HCEC 1CT (cell line): ENCODE measurements around the gene FAU.
A peak's percentile ranks its signal among the peaks of the same experiment; 100 is the strongest.
"Not testable (repeated sequence)": the region's sequence is repeated elsewhere in the genome, so short reads cannot be mapped to it uniquely, and the experiment has no call there.

Source experiments
- DNase-seq: peaks from one replicate; pipeline ENCODE4 v3.0.0-alpha.2; 2017

FAU gene

DNA sequence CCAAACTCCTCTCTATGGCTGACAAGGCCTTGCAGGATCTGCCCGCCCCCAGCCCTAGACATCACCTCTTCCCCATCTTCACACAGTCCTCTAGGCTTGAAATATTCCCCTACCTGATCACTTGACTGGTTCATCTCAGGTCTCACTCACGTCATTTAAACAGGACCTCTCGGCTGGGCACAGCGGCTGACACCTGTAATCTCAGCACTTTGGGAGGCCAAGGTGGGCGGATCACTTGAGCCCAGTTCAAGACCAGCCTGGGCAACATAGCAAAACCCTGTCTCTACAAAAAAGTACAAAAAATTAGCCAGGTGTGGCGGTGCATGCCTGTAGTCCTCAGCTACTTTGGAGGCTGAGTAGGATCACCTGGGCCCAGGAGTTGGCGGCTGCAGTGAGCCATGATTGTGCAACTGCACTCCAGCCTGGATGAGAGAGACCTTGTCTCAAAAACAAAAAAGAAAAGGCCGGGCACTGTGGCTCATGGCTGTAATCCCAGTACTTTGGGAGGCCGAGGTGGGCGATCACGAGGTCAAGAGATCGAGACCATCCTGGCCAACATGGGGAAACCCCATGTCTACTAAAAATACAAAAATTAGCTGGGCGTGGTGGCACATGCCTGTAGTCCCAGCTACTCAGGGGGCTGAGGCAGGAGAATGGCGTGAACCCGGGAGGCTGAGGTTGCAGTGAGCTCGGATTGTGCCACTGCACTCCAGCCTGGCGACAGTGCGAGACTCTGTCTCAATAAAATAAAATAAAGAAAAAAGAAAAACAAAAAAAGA, 2.9 kb downstream of the FAU start:
- DNase-seq = not testable (repeated sequence)

DNA sequence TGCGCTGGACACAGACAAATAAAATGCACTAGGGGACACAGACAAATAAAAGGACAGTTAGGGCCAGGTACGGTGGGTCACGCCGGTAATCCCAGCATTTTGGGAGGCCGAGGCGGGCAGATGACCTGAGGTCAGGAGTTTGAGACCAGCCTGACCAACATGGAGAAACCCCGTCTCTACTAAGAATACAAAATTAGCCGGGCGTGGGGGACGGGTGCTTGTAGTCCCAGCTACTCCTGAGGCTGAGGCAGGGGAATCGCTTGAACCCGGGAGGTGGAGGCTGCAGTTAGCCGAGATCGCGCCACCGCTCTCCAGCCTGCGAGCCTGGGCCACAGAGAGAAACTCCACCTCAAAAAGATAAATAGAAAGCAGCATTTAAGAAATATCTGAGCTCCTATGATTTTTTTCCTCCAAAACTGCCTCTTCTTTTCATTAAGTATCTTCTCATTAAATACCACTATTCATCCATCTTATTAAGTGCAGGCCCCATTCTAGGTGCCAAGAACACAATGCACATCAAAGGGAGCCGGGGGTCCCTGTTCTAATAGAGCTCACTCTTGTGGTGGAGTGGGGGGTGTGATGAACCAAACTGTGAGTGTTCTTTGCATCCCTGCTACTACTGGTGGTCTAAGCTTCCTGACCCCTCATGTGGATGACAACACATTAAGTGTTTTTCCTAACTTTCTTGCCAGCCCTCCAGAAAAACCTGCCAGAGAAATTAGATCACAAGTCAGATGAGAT, 3.7 kb downstream of the FAU start:
- DNase-seq = no peak

DNA sequence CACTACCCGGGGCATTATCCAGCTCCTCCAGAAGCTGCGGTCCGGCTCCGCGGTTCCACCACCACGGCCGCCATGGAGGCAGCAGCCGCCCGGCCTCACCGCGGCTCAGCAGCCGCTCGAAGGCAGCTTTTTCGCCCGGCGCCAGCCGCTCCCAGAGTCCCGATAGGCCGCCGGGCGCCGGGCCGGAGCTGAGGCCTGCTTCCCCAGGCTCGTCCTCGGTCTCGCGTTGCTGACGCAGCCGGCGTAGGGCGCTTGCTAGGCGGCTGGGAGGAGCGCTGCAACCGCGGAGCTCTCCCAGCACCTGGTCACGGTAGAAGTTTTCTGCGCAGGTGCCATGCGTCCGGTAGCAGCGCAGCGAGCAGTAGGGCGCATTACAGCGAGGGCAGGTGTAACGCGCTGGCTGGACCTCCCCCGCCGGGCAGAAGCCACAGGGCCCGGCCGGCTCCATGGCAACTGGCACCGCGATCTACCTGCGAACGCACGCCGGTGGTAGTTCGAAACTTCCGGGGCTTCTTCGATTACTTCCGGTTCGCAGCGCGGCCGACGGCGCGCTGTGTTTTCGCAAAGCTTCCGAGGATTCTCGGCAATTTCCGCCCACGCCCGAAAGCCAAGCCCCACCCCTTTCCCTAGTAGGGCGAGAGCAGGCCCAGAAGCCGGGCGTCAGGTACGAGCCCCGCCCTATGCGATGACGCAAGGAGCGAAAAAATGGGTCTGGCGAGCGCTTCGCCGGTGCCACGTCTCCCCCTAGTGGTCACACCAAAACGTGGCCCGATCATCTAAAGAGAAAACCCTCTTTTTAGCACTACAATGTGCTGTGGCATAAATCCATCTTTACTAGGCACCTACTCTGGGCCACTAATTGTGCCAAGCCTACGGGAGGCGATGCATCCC, 4.5 kb downstream of the FAU start, which contains the start of gene ZNHIT2:
TSS of gene ZNHIT2 (minus strand) at position 496 of the 891 bp plus-strand sequence. CDS start at position 448, 48 bp downstream.
- peak; percentile 97 for DNase-seq

DNA sequence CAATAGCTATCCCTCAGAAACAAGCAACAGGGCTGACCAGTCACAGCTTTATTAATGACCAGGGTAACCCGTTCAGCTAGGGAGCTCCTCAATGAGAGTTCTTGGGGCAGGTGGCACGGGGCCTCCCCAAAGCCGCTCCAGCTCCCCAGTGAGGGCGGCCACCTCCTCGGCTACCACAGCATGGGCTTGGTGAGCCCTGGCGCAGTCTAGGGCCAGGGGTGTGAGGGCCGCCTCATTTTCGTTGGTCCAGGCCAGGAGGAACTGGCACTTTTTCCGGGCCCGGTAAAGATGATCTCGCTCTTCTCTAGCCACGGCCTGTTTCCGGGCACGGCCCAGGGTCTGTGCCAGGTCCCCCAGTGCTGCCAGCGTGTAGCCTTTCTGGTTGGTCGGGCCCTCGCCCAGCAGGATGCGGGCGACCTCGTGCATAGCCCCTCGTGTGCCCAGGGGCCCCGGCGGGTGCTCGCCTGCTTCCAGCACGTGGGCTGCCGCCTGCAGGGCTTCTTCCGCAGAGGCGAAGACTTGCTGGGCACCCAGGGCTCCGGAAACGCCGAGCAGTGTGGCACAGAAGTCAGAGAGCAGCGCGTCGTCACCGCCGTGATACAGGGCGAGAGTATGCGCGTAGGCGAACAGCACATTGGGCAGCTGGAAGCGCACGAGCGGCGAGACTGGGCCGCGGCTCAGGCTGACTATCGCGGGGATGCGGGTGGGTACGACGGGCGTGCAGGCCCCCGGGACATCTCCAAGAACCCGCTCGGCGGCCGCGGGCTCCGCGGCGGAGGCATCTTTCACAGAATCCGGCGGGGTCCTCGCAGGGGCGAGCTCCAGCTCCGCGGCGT, 5.3 kb downstream of the FAU start:
- DNase-seq = peak; percentile 8

DNA sequence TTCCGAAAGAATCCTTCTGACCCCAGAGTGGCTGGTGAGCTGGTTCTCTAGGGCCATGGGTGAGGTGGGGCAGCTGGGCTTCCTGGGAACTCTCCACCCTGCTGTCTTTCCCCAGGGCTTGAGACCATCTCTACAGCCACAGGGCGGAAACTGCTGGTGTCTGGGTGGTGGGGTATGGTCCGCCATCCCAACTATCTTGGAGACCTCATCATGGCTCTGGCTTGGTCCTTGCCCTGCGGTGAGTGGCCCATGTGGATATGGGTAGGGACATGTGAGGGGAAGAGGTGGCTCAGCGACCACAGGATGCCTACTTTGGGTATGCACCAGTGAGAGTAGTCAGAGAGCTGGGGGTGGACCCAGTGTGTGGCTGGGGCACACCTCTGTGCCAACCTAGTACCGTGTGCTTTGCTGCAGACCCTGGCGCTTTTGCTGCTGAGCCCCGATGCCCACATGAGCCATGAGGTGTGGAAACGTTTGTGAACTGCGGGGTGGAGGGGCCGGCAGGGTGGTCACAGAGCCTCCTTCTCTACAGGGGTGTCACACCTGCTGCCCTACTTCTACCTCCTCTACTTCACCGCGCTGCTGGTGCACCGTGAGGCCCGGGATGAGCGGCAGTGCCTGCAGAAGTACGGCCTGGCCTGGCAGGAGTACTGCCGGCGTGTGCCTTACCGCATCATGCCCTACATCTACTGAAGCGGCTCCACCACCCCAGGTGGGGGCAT, 6.4 kb downstream of the FAU start:
- no peak for DNase-seq

DNA sequence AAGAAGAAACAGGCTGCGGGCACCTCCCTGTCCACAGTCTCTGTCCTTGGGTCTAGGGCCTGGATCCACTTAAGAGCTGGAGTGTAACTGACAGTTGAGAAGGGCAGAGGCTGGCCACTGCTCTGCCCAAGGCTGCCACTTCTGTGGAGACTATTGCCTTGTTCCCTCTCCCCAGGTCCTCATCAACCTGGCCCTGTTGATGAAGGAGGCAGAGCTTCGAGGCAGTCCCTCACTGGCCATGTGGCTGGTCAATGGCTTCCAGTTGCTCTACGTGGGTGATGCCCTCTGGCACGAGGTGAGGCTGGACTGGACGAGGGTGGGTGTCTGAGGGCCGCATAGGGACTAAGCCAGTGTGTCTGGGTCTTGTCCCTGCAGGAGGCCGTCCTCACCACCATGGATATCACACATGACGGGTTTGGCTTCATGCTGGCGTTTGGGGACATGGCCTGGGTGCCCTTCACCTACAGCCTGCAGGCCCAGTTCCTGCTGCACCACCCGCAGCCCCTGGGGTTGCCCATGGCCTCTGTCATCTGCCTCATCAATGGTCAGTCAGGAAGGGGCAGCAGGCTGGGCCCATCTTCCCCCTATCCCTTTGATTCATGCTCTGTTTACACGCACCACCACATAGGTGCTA, 7.3 kb downstream of the FAU start:
- DNase-seq = no peak

DNA sequence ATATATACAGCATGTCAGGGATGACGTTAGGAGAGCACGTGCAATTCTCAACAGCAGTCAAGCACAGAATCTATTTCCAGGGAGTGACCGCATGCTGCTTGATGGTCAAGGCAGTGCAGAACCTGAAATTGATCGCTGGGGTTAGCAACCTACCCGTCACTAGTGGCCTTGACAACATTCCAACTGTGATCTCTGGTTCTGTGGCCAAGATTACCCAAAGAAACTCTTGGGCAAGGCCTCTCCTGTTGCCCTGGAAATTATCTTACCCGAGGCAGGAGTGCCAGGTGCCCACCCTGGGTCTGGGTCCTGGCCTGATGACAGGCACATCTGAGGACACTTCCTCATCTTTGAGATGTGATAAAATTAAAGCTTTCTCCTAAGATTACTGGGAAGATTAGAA, 8.1 kb downstream of the FAU start:
- DNase-seq = no peak

DNA sequence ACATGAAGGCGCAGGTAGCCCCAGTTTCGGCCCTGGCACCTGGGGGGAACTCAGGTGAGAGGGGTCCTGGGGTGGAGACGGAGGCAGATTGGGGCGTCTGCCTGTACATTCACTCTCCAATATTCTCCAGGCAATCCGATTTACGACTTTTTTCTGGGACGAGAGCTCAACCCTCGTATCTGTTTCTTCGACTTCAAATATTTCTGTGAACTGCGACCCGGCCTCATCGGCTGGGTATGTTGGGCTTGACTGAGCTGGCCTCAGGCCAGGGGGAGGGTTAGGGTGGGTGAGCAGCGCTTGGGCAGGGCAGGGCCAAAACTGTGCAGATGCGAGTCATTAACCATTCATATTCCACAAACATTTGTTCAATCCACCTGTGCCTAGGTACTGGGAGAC, 8.6 kb downstream of the FAU start:
- DNase-seq = no peak

DNA sequence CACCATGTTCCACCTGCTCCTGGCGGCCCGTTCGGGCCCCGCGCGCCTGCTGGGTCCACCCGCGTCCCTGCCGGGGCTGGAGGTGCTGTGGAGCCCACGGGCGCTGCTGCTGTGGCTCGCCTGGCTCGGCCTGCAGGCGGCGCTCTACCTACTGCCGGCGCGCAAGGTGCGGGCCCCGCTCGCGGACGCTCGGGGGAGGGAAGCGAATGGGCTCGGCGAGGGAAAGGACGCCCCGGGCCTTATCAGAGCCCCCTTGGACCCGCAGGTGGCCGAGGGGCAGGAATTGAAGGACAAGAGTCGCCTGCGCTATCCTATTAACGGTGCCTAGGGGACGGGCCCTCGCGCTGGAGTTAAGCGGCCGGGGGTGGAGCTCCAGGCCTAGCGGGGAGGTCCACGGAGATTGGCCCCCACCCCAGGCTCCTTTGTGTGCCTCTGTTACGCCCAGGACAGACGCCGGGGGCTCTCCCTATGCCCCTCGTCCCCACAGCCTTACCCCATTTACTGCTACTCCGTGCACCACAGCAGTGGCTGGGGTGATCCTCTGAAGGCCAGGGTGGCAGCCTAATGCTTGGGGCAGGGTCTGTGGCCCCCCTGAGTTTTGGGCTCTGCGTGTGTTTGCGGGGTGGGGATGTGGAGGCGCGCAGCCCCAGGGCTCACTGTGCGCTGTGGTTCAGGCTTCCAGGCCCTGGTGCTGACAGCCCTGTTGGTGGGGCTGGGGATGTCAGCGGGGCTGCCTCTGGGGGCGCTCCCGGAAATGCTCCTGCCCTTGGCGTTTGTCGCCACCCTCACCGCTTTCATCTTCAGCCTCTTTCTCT, 9.2 kb downstream of the FAU start:
- peak; percentile 23 for DNase-seq

DNA sequence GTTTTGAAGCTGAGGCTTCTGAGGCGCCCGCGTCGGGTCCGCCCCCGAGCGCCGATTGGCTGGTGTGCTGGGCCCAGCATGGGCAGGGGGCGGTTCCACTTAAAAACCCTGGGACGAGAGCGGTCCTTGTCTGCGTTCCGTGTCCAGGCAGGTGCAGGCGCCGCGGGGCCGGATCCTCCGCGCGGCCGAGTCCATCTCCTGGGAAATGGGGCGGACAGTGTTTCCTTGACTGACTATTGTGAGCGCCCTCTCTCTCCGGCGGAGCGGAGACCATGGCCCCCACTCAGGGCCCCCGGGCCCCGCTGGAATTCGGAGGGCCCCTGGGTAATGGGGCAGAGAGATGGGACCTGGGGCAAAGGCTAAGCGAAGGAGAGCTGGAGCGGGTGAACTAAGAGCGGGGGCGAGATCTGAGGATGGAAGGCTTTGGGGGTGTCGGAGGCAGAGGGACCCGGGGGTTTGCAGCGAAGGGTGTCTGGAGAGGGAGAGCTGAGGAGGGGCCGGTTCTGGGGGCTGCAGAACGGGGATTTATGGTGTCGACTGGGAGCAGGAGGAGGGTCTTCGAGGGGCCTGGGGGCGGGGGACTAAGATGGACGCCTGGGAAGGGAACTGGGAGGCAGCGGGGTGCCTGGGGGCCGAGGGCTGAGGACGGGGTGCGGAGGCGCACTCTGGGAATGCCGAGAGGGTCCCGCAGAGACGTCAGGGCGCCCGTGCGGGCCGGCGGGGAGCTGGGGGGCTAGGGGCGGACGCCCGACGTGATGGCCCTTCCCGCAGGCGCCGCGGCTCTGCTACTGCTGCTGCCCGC, 10.0 kb downstream of the FAU start, which contains the start of gene TM7SF2:
TSS of gene TM7SF2 (plus strand) at position 129 of the 802 bp plus-strand sequence. CDS start at position 273, 144 bp downstream.
- DNase-seq = peak; percentile 77

DNA sequence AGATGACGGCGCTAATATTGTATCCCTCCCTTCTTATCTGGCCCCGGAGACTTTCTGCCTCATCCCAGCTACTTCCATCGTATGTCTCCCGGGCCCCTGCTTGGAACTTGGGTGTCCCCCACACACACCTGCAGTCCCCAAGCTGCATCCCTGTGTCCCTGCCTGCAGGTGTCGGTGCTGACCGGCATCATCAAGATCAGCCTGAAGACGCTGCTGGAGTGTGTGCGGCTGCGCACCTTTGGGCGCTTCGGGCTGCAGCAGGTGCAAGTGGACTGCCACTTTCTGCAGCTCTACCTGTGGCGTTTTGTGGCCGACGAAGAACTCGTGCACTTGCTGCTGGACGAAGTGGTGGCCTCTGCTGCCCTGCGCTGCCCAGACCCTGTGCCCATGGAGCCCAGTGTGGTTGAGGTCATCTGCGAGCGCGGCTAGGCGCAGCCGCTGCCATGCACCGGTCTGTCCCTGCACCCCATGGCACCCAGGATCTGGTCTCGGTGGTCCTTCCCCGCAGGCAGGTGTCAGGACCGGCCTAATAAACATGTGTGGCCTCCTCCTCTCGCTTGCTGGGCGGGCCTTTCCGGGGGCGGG, 10.7 kb downstream of the FAU start:
- no peak for DNase-seq

DNA sequence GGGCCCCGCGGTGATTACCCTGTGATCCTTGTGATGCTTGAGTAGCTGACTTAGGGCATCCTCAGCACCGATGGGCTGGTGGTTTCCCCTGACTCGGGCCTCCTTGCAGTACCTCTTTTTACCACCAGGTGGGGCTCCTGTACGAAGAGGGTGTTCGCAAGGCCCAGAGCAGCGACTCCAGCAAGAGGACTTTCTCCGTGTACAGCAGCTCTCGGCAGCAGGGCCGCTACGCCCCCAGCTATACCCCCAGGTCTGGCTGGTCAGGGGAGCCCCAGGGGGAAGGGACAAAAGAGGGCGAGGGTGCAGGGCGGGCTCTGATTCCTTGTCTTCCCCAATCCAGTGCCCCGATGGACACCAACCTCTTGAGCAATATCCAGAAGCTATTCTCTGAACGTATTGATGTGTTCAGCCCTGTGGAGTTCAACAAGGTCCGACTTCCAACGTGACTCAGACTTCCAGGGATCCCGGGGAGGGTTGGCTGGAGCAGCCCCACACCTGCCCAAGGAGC, 11.5 kb downstream of the FAU start:
- peak; percentile 69 for DNase-seq

DNA sequence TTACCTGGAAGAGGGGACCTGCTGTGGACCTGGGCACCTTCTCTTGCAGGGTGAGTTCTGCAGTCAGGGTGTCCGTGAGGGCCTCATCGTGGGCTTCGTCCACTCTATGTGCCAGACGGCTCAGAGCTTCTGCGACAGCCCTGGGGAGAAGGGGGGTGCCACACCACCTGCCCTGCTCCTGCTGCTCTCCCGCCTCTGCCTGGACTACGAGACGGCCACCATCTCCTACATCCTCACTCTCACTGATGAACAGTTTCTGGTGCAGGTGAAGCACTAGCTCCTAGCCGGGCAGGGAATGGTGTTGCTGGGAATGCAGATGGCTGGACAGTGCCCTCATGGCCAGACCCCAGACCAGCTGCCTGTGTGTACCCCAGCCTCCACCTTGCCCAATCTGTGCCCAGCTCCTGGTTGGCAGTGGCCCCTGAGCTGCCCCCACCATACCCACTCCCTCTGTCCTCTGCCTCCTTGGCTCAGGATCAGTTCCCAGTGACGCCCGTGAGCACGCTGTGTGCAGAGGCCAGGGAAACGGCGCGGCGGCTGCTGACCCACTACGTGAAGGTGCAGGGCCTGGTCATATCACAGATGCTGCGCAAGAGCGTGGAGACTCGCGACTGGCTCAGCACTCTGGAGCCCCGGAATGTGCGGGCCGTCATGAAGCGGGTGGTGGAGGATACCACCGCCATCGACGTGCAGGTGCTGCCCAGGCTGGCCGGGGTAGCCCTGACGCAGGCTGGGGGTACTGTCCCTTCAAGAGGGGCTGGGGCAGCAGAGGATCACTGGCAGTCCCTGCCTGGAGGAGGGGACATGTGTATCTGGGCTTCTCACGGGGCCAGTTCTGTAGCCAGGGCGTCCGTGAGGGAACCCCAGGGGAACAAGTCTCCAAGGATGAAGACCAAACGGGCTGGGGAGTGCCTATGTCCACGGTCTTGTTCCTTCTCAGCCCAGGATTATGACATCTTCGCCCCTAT, 12.4 kb downstream of the FAU start:
- DNase-seq = no peak

DNA sequence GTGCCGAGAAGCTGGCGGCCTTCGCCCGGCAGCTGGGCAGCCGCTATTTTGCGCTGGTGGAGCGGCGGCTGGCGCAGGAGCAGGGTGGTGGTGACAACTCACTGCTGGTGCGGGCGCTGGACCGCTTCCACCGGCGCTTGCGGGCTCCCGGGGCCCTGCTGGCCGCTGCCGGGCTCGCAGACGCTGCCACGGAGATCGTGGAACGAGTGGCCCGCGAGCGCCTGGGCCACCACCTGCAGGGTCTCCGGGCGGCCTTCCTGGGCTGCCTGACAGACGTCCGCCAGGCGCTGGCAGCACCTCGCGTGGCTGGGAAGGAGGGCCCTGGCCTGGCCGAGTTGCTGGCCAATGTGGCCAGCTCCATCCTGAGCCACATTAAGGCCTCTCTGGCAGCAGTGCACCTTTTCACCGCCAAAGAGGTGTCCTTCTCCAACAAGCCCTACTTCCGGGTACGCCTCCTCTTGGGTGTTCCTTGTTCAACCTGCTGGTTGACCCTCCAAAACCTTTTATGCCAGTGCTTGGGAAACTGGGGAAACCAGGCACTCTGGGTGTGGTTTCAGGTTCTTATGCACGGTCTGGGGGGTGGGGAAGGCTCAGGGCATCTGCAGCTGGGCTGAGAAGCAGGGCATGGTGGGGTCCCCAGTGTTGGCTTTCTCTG, 13.3 kb downstream of the FAU start:
- no peak for DNase-seq

DNA sequence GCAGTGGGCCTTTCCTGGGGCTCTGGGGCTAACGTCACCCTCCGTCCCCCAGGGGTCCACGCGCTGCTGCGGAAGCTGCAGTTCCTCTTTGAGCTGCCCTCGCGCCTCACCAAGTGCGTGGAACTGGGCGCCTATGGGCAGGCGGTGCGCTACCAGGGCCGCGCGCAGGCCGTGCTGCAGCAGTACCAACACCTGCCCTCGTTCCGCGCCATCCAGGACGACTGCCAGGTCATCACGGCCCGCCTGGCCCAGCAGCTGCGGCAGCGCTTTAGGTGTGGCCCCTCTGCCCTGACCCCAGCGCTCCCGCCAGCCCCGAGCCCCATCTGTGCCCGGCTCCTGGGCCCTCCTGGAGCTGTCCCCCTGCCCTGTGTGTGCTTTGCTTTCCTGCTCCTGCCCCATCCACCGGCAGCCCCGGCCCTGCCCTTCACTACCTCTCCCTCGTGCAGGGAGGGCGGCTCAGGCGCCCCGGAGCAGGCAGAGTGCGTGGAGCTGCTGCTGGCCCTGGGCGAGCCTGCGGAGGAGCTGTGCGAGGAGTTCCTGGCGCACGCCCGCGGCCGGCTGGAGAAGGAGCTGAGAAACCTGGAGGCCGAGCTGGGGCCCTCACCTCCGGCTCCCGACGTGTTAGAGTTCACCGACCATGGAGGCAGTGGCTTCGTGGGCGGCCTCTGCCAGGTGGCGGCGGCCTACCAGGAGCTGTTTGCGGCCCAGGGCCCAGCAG, 14.0 kb downstream of the FAU start:
- no peak for DNase-seq

DNA sequence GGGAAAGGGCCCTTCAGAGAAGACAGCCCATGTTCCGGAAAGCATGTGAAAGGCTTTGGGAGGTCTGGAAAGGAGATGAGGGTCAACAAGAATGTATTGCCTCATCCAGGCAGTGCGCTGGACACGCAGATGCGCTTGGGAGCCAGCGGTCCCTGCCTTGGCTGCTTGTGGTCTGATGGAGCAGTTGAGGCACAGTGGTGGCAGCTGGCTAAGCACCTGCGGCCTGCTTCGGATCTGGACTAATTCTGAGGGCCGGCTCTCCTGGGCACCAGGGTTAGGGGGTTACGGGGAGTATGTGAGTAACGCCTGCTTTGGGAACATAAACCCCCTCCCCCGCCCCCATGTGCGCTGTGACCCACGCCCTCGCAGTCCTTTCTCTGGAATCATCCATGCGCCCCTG, 14.9 kb downstream of the FAU start:
- no peak for DNase-seq
